ENCODE measurements around the gene FRMD1.

Gene FRMD1

DNA sequence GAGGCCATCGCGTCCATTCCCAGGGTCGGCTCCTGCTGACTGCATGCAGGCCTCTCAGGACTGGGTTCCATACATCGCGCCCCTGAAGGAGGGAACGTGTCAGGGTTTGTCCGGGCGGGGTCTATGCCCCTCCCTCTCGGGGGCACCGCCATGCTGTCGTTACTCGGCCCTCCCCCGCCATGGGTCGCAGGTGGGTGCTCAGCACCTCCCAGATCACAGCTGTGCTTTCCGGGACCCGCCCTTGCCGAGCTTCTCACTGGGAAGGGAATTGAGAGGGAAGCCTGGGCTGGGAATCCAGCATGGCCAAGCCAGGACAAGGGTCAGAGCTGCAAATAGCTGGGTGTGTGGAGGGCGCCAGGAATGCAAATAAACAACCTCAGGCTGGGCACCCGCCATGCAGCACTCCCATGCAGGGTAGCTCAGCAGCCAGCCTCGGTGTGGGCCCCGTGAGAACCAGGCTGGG lies at the start of gene FRMD1:
Gene FRMD1, minus strand, starts transcription at position 270 of the 463 bp plus-strand sequence. Its CDS starts 118 bp downstream, at position 152.
- DNase-seq = no peak

- no peak for DNase-seq
Measured at GRCh38 chr6:168128006-168128630, 49.1 kb upstream of the FRMD1 start.

DNA sequence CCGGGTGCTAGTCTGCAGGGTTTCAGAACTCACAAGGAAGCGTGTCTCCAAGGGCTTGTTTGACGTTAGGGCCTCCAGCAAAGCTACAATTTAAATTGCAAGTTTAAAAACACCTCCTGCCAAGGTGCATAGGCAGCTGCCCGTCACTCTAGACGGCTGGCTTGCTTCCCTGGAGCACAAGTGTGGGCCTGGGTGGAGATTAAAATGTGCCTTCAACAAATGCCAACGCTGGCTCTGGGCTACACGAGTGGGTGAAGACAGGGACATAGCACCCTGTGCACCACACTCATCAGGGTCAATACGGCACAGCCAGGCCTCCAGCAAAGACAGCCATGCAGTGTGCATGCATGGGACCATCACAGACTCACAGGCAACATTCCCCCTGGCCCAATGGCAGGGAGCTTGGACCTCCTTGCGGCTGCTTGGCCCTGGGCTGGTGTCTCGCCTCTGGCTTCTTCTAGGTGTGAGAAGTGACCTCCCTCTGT lies 48.4 kb upstream of the FRMD1 start:
- DNase-seq = no peak

DNA sequence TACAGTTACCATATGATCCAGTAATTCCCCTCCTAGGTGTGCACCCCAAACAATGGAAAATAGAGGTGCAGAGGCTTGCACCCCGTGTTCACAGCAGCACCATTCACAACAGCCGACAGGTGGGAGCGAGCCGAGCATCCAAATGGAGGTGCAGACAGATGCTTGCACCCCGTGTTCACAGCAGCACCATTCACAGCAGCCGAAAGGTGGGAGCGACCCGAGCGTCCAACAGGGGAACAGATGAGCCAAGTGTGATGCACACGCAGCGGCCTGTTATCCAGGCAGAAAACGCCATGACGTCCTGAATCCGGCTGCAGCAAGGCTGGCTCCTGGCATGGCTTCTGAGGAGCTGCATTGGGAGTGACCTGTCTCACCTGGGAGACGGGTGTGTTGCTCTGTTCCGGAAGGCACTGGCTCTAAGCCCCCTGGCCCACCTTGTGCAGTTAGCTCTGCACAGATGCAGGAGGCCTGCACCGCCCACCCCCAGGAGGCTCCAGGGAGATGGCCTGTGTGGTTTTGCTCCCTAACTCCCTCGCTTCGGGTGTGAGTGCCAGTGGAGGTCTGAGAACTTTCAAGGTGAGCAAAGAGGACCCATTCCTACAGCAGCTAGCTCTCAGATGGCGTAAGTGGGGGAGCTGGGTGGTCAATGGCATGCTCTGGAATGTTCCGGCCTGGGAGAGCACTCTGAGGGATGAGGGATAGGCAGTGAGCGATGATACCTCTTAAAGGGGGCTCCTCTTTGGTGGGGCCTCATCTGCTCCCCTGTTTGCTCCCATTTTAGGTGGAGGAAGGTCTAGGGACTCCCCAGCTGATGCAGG lies 47.8 kb upstream of the FRMD1 start:
- no peak for DNase-seq

GRCh38 chr6:168125429-168126001 lies 46.5 kb upstream of the FRMD1 start:
- no peak for DNase-seq

- DNase-seq = no peak
Measured at GRCh38 chr6:168124921-168125320, 45.9 kb upstream of the FRMD1 start.

- DNase-seq = no peak
Measured at GRCh38 chr6:168124158-168124557, 45.1 kb upstream of the FRMD1 start.

- DNase-seq = no peak
Measured at GRCh38 chr6:168123165-168123911, 44.3 kb upstream of the FRMD1 start.

DNA sequence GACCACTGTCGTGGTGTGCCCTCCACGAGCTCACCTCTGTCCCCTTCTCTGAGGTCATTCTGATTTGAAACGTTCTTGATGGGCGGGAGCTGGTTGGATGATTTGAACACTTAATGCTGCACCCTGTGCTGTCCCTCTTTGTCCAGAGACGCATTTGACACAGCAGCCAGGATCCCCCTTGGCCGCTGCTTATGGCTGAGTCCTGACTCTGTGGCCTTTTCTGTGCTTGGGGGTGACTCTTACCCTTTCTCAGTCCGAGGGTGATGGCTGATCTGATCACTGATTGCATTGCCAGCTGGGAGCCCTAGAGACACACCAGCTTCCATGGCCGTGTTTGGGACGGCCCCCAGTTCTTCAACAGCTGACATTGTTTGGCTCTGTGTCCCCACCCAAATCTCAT lies 43.5 kb upstream of the FRMD1 start:
- no peak for DNase-seq

DNA sequence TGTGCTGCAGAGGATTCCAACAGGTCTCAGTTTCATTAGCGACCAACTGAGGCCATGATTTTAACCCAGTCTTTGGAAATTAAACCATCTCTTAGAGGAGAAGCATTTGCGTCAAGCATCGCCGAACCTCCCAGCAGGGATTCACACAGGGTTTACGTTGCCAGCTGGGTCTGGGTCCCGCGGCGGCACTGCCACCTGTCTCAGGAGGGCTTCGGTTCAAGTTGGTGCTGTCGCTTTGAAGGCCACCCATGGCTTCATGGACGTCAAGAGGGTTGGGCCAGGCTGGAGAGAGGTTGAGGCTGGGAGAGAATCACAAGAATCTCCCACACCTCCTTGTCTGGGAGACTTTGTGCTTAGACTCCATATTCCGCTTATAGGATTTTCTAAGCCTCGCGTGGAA lies 43.0 kb upstream of the FRMD1 start:
- DNase-seq = no peak

DNA sequence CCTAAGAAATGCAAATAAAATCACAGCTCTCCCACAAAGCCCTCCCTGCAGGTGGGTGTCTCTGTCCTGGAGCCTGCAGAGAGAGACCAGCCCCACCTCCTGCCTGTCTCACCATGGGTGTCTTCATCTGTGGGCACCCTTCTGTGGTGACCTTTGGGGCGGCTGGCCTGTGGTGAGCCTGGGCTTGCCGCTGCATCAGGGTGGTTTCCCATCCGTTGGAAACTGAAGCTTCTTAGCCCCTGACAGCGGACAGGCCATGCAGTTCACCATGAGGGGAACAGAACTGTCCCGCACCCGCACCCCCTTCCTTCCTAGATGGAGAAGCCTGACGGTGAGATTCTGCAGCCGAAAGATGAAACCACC lies 42.3 kb upstream of the FRMD1 start:
- DNase-seq = no peak

DNA sequence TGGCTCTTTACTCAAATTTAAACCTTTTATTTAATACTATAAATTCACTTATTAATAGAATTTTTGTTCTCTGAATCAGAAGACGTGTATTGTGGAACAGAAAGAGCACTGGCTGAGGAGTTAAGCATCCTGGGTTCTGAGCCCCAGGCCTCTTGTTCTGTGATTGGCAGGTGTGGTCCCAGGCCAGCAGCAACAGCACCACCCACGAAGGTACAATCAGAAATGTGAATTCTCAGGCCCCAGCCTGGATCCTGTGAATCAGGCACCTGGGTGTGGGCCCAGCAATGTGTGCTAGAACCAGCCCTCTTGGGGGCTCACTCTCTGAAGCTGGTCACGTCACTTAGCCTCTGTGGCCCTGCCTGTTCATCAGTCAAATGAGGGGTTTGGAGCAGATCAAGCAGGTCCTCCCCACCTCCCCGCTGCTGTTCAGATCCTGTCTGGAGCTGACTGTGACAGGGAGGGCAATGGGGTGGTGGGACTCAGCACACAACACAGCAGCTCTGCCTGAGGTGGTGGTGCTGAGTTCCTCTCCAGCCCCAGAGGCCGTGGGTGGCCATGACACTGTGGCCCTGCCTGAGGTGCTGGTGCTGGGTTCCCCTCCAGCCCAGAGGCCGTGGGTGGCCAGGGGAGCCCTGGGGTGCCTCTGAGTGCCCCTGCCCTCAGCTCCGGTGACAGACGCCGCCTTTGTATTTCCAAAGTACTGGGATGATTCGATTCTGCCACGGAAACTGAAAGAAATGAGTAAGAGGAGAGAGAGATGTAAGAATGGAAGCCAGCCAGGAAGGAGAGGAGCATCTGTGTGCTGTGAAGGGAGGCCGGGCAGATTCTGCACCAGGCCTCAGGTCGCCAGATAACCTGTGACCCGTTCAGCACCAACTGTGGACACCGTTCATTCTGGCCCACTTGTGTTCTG lies 41.6 kb upstream of the FRMD1 start:
- no peak for DNase-seq

DNA sequence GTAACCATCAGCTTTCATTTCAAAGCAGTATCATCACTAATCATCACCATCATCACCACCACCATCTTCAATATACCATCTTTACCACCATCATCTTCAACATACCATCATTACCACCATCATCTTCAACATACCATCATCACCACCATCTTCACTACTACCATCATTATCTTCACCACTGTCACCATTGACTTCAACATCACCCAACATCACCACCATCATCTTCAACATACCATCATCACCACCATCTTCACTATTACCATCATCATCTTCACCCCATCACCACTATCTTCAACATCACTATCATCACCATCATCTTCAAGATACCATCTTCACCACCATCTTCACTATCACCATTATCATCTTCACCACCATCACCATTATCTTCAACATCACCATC lies 40.5 kb upstream of the FRMD1 start:
- no peak for DNase-seq

GRCh38 chr6:168118935-168119334 lies 39.9 kb upstream of the FRMD1 start:
- DNase-seq = no peak

DNA sequence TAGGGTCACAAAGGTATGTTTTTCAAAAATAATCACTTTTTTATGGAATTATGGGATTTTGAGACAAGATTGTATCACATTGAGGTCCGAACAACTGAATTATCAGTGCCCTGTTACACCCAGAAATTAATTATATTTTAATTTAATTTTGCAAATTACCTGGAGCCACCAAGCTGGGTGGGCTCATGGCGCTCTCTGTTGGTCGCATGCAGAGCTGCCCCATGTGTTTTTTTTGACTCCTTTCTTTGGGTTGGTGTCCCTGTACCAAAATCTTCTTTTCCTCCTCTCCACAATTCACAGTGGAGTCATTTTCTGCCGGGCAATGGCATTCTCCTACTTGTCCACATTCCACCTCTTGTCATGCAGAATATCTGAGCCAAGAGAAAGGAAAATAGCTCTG lies 38.9 kb upstream of the FRMD1 start:
- no peak for DNase-seq

- DNase-seq = no peak
Measured at GRCh38 chr6:168116975-168117899, 38.2 kb upstream of the FRMD1 start.

DNA sequence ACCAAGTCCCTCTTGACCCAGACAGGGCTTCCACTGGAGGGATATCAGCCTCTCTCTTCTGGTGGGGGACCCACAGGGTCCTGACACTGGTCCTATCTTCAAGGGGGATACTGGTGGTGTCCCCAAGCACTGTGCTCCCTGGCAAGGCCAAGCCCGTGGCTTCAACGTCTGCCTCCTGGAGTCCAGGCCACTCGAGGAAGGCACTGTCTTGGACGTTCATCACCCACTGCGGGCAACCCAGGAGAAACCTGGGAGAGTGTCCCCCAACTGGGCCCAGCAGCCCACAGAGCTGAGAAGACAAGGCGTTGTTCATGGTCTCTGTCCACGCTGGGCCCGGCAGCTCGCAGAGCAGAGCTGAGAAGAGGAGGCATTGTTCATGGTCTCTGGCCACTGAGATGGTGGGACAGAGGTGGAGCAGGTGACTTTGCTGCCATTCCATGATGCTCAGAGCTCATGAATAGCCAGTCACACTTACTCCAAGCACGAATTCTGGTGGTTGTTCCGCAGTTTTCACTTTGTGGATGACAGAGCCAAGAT lies 37.5 kb upstream of the FRMD1 start:
- no peak for DNase-seq

GRCh38 chr6:168115748-168116437 lies 36.9 kb upstream of the FRMD1 start:
- DNase-seq = no peak

DNA sequence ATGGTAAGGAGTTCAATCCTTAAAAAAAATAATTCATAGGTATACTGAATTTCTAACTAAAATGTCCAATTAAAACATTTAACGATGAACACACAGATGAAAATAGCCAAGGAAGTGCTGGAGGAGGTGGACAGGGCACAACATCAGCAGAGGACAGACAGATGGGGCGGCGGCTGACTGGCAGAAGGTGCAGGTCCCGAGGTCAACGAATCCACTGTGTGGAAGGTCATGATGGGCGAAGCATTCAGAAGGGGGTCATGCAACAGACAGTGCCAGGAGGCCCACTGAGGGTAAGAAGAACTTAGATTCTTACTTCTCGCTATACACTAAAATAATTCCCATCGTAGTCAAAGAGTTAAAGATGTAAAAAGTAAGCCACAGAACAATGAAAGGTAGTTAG lies 34.2 kb upstream of the FRMD1 start:
- no peak for DNase-seq

Data from amygdala (tissue), 56 donors.